Dedifferentiated amniotic fluid mesenchymal stem cell (primary cell): ENCODE measurements around the gene SERP2.
"Not testable (repeated sequence)": the region's sequence is repeated elsewhere in the genome, so short reads cannot be mapped to it uniquely, and the experiment has no call there.

Experiments
- DNase-seq: peaks from one replicate; pipeline ENCODE4 v3.0.0-alpha.2; 2016; ENCODE audit errors: extremely low spot score

SERP2 gene

GRCh38 chr13:44373601-44374347 is at the start of gene SERP2:
SERP2 (plus strand) TSS chr13:44373824; CDS start chr13:44374026, 202 bp downstream.
- DNase-seq, result no peak

- DNase-seq, result no peak
Observed at GRCh38 chr13:44326961-44327360, 46.7 kb upstream of the SERP2 start.

GRCh38 chr13:44329041-44329440 is 44.6 kb upstream of the SERP2 start:
- not testable (repeated sequence) for DNase-seq

- no peak for DNase-seq
Observed at GRCh38 chr13:44329909-44330545, 43.6 kb upstream of the SERP2 start.

GRCh38 chr13:44331446-44331845 is 42.2 kb upstream of the SERP2 start:
- no peak for DNase-seq

- DNase-seq, result peak; percentile 27
Observed at GRCh38 chr13:44331912-44332851, 41.4 kb upstream of the SERP2 start.

GRCh38 chr13:44333950-44334655 is 39.5 kb upstream of the SERP2 start:
- no peak for DNase-seq

- no peak for DNase-seq
Observed at GRCh38 chr13:44334751-44335150, 38.9 kb upstream of the SERP2 start.

- DNase-seq, result no peak
Observed at GRCh38 chr13:44336934-44337333, 36.7 kb upstream of the SERP2 start.

- no peak for DNase-seq
Observed at GRCh38 chr13:44337581-44337980, 36.0 kb upstream of the SERP2 start.

GRCh38 chr13:44340508-44340907 is 33.1 kb upstream of the SERP2 start:
- no peak for DNase-seq

GRCh38 chr13:44342741-44343140 is 30.9 kb upstream of the SERP2 start:
- DNase-seq, result no peak

- no peak for DNase-seq
Observed at GRCh38 chr13:44346534-44346933, 27.1 kb upstream of the SERP2 start.

- no peak for DNase-seq
Observed at GRCh38 chr13:44347301-44347700, 26.3 kb upstream of the SERP2 start.

- DNase-seq, result no peak
Observed at GRCh38 chr13:44347949-44348348, 25.7 kb upstream of the SERP2 start.

- no peak for DNase-seq
Observed at GRCh38 chr13:44350775-44351504, 22.7 kb upstream of the SERP2 start.

GRCh38 chr13:44351505-44351854 is 22.1 kb upstream of the SERP2 start:
- no peak for DNase-seq

- DNase-seq, result no peak
Observed at GRCh38 chr13:44352202-44352601, 21.4 kb upstream of the SERP2 start.

- no peak for DNase-seq
Observed at GRCh38 chr13:44352671-44353070, 21.0 kb upstream of the SERP2 start.

- DNase-seq, result no peak
Observed at GRCh38 chr13:44354331-44354730, 19.3 kb upstream of the SERP2 start.

- no peak for DNase-seq
Observed at GRCh38 chr13:44354884-44355283, 18.7 kb upstream of the SERP2 start.
